Measurements from ENCODE around the gene RCAN3.
"Not testable (repeated sequence)": the region's sequence is repeated elsewhere in the genome, so short reads cannot be mapped to it uniquely, and the experiment has no call there.

RCAN3 gene

DNA sequence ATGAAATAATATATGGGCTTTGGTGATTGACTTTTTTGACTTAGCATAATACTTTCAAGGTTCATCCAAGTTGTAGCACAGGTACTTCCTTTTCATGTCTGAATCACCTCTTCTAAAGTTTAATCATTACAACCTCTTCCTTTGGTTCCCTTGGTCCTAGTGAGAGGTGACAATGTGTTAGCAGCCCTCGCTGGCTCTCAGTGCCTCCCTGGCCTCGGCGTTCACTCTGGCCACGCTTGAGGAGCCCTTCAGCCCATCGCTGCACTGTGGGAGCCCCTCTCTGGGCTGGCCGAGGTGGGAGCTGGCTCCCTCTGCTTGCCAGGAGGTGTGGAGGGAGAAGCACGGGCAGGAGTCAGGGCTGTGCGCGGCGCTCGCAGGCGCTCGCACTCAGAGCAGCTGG is 13.0 kb upstream of the RCAN3 start:
- H3K9me3 Mint-ChIP-seq, result peaks cover 29% of the 10 kb centered on the region
- H3K4me3 Mint-ChIP-seq, result no peak overlapping the region
- no peak overlapping the region for H3K27ac Mint-ChIP-seq
- no peak for DNase-seq
- H3K4me1 Mint-ChIP-seq, result peaks cover 5% of the 10 kb centered on the region
- TF ChIP-seq, protein P1, sequence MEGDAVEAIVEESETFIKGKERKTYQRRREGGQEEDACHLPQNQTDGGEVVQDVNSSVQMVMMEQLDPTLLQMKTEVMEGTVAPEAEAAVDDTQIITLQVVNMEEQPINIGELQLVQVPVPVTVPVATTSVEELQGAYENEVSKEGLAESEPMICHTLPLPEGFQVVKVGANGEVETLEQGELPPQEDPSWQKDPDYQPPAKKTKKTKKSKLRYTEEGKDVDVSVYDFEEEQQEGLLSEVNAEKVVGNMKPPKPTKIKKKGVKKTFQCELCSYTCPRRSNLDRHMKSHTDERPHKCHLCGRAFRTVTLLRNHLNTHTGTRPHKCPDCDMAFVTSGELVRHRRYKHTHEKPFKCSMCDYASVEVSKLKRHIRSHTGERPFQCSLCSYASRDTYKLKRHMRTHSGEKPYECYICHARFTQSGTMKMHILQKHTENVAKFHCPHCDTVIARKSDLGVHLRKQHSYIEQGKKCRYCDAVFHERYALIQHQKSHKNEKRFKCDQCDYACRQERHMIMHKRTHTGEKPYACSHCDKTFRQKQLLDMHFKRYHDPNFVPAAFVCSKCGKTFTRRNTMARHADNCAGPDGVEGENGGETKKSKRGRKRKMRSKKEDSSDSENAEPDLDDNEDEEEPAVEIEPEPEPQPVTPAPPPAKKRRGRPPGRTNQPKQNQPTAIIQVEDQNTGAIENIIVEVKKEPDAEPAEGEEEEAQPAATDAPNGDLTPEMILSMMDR (IDR thresholded peaks at IDR 0.05), result no peak
- peaks cover 34% of the 10 kb centered on the region for H3K27me3 Mint-ChIP-seq (ENCODE audit: low read depth, poor library complexity)
- no peaks in the 10 kb centered on the region for H3K36me3 Mint-ChIP-seq (ENCODE audit: low read depth)

DNA sequence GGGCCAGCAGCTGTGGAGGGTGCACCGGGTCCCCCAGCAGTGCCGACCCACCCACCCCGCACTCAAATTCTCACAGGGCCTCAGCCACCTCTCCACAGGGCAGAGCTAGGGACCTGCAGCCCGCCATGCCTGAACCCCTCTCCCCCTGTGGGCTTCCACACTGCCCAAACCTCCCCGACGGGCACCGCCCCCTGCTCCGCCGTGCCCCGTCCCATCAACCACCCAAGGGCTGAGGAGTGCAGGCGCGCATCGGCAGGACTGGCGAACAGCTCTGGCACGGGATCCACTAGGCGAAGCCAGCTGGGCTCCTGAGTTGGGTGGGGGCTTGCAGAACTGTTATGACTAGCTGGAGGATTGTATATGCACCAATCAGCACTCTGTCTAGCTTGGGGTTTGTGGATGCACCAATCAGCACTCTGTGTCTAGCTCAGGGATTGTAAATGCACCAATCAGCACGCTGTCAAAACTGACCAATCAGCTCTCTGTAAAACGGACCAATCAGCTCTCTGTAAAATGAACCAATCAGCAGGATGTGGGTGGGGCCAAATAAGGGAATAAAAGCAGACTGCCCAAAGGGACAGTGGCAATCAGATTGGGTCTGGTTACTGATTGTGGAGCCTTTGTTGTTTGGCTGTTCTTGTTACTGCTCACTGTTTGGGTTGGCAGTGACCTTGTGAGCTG is 12.4 kb upstream of the RCAN3 start:
- no peak overlapping the region for H3K4me3 Mint-ChIP-seq
- H3K4me1 Mint-ChIP-seq, result peaks cover 5% of the 10 kb centered on the region
- H3K27ac Mint-ChIP-seq, result no peak overlapping the region
- peaks cover 29% of the 10 kb centered on the region for H3K9me3 Mint-ChIP-seq
- DNase-seq, result no peak
- TF ChIP-seq, protein P1 (IDR thresholded peaks at IDR 0.05), result no peak
- H3K36me3 Mint-ChIP-seq (ENCODE audit: low read depth), result no peaks in the 10 kb centered on the region
- peaks cover 34% of the 10 kb centered on the region for H3K27me3 Mint-ChIP-seq (ENCODE audit: low read depth, poor library complexity)

DNA sequence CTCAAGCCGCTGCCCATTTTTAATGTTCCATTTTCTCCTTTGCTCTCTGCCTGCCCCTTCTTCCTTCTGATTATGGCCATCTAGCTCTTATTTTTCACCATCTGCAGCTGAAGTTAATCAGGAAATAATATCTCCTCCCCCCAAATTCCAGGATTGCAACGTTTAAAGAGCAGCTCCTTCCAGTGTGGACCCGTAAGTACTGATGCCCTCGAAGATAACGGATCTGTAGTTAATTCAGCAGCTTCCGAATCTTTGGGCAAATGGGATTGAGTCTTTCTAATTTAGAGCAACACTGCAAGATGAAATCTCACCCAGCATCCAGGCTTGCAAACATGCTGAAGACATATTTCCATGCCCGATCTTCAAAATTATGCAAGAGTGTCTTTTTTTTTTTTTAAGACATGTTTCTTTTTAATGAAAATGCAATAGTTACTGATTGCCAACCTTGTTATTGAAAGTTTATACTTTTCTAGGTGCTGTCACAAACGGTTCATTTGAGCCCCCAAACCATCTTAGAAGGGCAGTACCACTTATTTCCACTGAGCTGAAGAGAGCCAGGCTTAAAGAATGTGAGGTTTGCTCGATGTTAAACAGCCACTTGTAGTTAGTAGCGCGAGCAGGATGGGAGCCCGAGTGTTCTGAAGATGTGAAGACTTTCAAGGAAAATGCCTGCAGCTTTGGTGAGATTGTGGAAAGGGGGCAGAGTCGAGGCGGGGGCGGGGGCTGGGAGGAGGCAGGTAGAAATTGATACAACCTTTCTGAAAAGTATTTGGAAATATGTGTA is 10.9 kb upstream of the RCAN3 start:
- DNase-seq, result no peak
- TF ChIP-seq, protein P1 (IDR thresholded peaks at IDR 0.05), result no peak
- Mint-ChIP-seq H3K27ac (no peak overlapping the region), H3K4me1 (peaks cover 3% of the 10 kb centered on the region), H3K27me3 (ENCODE audit: low read depth, poor library complexity) (peaks cover 34% of the 10 kb centered on the region), H3K4me3 (no peak overlapping the region), H3K9me3 (peaks cover 29% of the 10 kb centered on the region), H3K36me3 (ENCODE audit: low read depth) (no peaks in the 10 kb centered on the region)

DNA sequence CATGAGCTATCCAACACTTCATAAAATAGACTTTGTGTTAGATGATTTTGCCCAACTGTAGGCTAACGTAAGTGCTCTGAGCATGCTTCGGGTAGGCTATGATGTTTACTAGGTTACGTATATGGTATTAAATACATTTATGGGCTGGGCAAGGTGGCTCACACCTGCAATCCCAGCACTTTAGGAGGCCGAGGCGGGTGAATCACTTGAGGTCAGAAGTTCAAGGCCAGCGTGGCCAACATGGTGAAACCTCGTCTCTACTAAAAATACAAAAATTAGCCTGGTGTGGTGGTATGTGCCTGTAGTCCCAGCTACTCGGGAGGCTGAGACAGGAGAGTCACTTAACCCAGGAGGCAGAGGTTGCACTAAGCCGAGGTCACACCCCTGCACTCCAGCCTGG is 9.7 kb upstream of the RCAN3 start:
- H3K4me3 Mint-ChIP-seq; H3K27ac Mint-ChIP-seq; H3K4me1 Mint-ChIP-seq; DNase-seq; H3K36me3 Mint-ChIP-seq (ENCODE audit: low read depth): not testable (repeated sequence)
- H3K27me3 Mint-ChIP-seq (ENCODE audit: low read depth, poor library complexity), result peaks cover 24% of the 10 kb centered on the region
- peaks cover 29% of the 10 kb centered on the region for H3K9me3 Mint-ChIP-seq

DNA sequence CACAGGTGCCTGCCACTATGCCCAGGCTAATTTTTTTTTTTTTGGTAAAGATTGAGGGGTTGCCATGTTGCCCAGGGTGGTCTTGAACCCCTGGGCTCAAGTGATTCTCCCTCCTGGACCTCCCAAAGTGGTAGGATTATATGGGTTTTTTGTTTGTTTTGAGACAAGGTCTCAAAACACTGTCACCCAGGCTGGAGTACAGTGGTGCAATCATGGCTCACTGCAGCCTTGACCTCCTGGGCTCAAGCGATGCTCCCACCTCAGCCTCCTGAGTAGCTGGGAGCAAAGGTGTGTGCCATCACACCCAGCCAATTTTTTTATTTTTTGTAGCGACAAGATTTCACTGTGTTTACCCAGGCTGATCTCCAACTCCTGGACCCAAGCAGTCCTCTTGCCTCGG is 8.9 kb upstream of the RCAN3 start:
- H3K4me1 Mint-ChIP-seq, result no peaks in the 10 kb centered on the region
- no peak overlapping the region for H3K4me3 Mint-ChIP-seq

DNA sequence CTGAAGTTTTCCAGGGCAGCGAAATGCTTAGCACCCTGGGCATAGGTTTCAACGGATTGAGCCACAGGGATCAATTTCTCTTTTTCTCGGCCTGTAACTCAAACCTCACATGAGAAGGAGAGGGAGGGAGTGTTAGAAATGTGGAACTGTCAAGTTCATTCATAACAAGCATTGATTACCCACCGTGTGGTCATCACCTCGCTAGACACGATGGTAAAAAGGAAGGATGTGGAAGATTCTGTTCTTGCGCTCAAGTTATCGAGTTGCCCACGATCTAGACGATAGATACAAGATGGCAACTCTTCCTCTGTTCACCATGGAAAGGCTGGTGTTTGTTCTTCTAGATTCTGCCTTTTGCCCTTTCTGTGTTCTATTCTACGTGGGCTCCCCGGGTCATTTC is 4.0 kb upstream of the RCAN3 start:
- no peak for DNase-seq
- Mint-ChIP-seq H3K27ac (no peak overlapping the region), H3K4me1 (peaks cover 9% of the 10 kb centered on the region), H3K36me3 (ENCODE audit: low read depth) (no peaks in the 10 kb centered on the region), H3K4me3 (no peak overlapping the region), H3K9me3 (no peaks in the 10 kb centered on the region), H3K27me3 (ENCODE audit: low read depth, poor library complexity) (peaks cover 43% of the 10 kb centered on the region)
- TF ChIP-seq, protein P1 (IDR thresholded peaks at IDR 0.05), result no peak

More for the DNA sequence above, 8.9 kb upstream of the RCAN3 start:
- H3K36me3 Mint-ChIP-seq (ENCODE audit: low read depth), result no peaks in the 10 kb centered on the region
- H3K27me3 Mint-ChIP-seq (ENCODE audit: low read depth, poor library complexity), result peaks cover 23% of the 10 kb centered on the region
- TF ChIP-seq, protein P1 (IDR thresholded peaks at IDR 0.05), result no peak
- peaks cover 23% of the 10 kb centered on the region for H3K9me3 Mint-ChIP-seq
- DNase-seq, result no peak
- H3K27ac Mint-ChIP-seq, result no peak overlapping the region

Data from nephron progenitor cell (in vitro differentiated cells).